ENCODE results near the gene CDH2.

GRCh38 chr18:28189400-28190239 lies 12.7 kb upstream of the CDH2 start:
- TF ChIP-seq EP300 (conservative IDR thresholded peaks at IDR 0.05; ENCODE audit: poor library complexity, severe bottlenecking) (no peak), CTCF (IDR thresholded peaks at IDR 0.05; ENCODE audit: poor library complexity, severe bottlenecking) (no peak), EZH2 (IDR thresholded peaks at IDR 0.05; ENCODE audit: borderline replicate concordance, insufficient read depth, low read length, poor library complexity, severe bottlenecking) (no peak), REST (IDR thresholded peaks at IDR 0.05; ENCODE audit: borderline replicate concordance) (no peak), POLR2AphosphoS5 (IDR thresholded peaks at IDR 0.05) (no peak), RAD21 (conservative IDR thresholded peaks at IDR 0.05) (no peak), TAF1 (IDR thresholded peaks at IDR 0.05; ENCODE audit: low read depth) (no peak)
